ENCODE measurements around the gene SCGB1D4. TPM values are rescaled to one million over a fixed set of nuclear protein-coding genes. Genes with fewer than 3 reads are reported as not detected.
A peak's percentile ranks its signal among the peaks of the same experiment; 100 is the strongest.
"Not testable (repeated sequence)": the region's sequence is repeated elsewhere in the genome, so short reads cannot be mapped to it uniquely, and the experiment has no call there.

Gene SCGB1D4
- total RNA-seq, 1 experiment from 2014 or later, result not detected

DNA sequence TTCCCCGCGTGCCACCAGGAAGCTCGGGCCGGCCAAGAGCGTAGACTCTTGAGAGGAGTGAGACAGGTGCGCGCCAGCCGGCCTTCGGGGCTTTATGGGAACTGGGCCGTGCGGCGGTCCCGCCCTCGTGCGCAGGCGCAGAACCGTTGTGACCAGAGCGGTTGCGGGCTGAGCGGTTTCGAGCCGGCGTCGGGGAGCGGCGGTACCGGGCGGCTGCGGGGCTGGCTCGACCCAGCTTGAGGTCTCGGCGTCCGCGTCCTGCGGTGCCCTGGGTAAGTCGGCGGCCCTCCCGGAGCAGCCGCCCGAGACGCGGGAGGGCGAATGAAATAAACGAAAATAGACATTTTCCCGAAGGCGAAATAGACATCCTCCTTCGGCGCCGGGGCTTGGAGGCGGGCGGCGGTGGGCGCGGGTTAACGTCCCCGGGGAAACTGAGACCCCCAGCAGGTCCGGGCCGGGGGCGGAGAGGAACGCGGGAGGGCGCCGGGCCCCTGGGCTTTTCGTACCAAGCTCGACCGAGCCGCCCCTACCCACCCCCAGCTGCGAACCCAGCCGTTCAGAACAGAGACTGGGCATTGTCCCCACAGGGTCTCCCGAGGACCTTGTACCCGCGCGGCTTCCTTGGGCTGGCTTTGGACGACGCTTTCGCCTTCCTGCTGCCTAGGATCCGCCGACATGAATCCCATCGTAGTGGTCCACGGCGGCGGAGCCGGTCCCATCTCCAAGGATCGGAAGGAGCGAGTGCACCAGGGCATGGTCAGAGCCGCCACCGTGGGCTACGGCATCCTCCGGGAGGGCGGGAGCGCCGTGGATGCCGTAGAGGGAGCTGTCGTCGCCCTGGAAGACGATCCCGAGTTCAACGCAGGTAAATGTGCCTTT is 38.7 kb upstream of the SCGB1D4 start, which contains the start of gene ASRGL1:
Gene ASRGL1, plus strand, starts transcription at position 146 of the 879 bp plus-strand sequence. Its CDS starts 530 bp downstream, at position 676.
- Histone ChIP-seq H3K4me1 (replicated peaks; ENCODE audit: insufficient read depth) (no peaks in the 10 kb centered on the region), H3K4me3 (peak within 1 kb of the TSS; percentile 60), H3K9me3 (ENCODE audit: insufficient read depth, low read depth) (no peaks in the 10 kb centered on the region), H3K9me2 (ENCODE audit: insufficient read depth) (no peaks in the 10 kb centered on the region), H3K27ac (no peak within 1 kb of the TSS), H3F3A (ENCODE audit: insufficient read depth, low read depth) (no peaks in the 10 kb centered on the region), H3K36me3 (ENCODE audit: low read depth) (no peaks in the 10 kb centered on the region), H2AFZ (peak within 1 kb of the TSS; percentile 79), H3K79me2 (ENCODE audit: low read depth) (no peaks in the 10 kb centered on the region), H4K20me1 (ENCODE audit: insufficient read depth) (no peaks in the 10 kb centered on the region), H3K4me2 (peak within 1 kb of the TSS; percentile 84), H3K27me3 (ENCODE audit: insufficient read depth, low read depth) (peaks cover 59% of the 10 kb centered on the region)
- POLR2A ChIA-PET (ENCODE audit: unreplicated experiment), result no interaction called here
- CTCF ChIA-PET, result interaction anchor here (0.6 to 0.9 kb wide), 4 partner anchors 23 to 492 kb away, joined by 3 to 6 read pairs (median 3); no protein-coding TSS in a partner anchor
- peak; percentile 56 to 82 for DNase-seq
- BruUV-seq (replicated peaks), result no TSS peak
- TF ChIP-seq, protein P1, sequence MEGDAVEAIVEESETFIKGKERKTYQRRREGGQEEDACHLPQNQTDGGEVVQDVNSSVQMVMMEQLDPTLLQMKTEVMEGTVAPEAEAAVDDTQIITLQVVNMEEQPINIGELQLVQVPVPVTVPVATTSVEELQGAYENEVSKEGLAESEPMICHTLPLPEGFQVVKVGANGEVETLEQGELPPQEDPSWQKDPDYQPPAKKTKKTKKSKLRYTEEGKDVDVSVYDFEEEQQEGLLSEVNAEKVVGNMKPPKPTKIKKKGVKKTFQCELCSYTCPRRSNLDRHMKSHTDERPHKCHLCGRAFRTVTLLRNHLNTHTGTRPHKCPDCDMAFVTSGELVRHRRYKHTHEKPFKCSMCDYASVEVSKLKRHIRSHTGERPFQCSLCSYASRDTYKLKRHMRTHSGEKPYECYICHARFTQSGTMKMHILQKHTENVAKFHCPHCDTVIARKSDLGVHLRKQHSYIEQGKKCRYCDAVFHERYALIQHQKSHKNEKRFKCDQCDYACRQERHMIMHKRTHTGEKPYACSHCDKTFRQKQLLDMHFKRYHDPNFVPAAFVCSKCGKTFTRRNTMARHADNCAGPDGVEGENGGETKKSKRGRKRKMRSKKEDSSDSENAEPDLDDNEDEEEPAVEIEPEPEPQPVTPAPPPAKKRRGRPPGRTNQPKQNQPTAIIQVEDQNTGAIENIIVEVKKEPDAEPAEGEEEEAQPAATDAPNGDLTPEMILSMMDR (conservative IDR thresholded peaks at IDR 0.05), result no peak
- peak; percentile 88; the same call in 1 of the 2 replicates for TF ChIP-seq EZH2 (IDR thresholded peaks at IDR 0.05; ENCODE audit: low read depth)
- intact Hi-C loops (cut with micrococcal nuclease; ENCODE audit: unreplicated experiment), result no loop called here

DNA sequence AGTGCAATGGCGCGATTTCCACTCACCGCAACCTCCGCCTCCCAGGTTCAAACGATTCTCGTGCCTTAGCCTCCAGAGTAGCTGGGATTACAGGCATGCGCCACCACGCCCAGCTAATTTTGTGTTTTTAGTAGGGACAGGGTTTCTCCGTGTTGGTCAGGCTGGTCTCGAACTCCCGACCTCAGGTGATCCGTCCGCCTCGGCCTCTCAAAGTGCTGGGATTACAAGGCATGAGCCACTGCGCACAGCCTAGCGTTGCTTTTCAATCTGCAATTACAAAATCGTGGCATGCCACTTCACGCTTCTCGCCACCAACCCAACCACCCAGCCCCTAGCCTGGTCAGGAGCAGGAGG is 38.1 kb upstream of the SCGB1D4 start:
- Histone ChIP-seq H3K4me3 (peak overlapping the region; percentile 60), H2AFZ (peak overlapping the region; percentile 79), H3K27me3 (ENCODE audit: insufficient read depth, low read depth) (peaks cover 65% of the 10 kb centered on the region), H3K4me2 (peak overlapping the region; percentile 84)
- intact Hi-C loops (cut with micrococcal nuclease; ENCODE audit: unreplicated experiment); BruUV-seq (replicated peaks); H4K20me1 ChIP-seq (ENCODE audit: insufficient read depth); POLR2A ChIA-PET (ENCODE audit: unreplicated experiment); DNase-seq; H3K9me2 ChIP-seq (ENCODE audit: insufficient read depth); H3K9me3 ChIP-seq (ENCODE audit: insufficient read depth, low read depth); H3K36me3 ChIP-seq (ENCODE audit: low read depth); H3K79me2 ChIP-seq (ENCODE audit: low read depth); H3F3A ChIP-seq (ENCODE audit: insufficient read depth, low read depth); H3K4me1 ChIP-seq (replicated peaks; ENCODE audit: insufficient read depth); H3K27ac ChIP-seq: not testable (repeated sequence)
- CTCF ChIA-PET, result interaction anchor here (0.7 kb wide), 1 partner anchor 493 kb away, joined by 3 read pairs; no protein-coding TSS in a partner anchor

DNA sequence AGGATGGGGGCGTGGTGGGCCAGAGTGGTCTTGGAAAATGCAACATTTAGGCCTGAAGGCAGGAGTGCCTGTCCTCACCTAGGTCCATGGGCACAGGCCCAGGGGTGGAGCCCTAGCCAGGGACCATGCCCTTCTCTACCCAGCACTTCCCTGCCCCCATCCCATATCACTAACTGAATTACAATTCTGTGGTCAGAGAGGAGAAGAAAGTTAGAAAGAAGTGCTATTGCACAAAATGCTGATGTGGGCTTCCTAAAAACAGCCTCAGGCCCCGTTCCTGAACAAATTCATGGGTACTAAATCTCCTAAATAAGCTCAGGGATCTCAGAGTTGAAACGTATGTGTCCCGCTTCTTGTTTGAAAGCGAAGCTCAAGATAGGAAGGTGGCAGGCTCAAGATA is 34.9 kb upstream of the SCGB1D4 start:
- intact Hi-C loops (cut with micrococcal nuclease; ENCODE audit: unreplicated experiment), result no loop called here
- BruUV-seq (replicated peaks), result no TSS peak
- Histone ChIP-seq H3F3A (ENCODE audit: insufficient read depth, low read depth) (no peaks in the 10 kb centered on the region), H3K36me3 (ENCODE audit: low read depth) (no peaks in the 10 kb centered on the region), H3K79me2 (ENCODE audit: low read depth) (no peaks in the 10 kb centered on the region), H4K20me1 (ENCODE audit: insufficient read depth) (no peaks in the 10 kb centered on the region), H3K9me2 (ENCODE audit: insufficient read depth) (no peaks in the 10 kb centered on the region), H3K4me1 (replicated peaks; ENCODE audit: insufficient read depth) (no peaks in the 10 kb centered on the region), H3K4me3 (no peak overlapping the region), H3K27ac (no peak overlapping the region), H3K27me3 (ENCODE audit: insufficient read depth, low read depth) (peaks cover 94% of the 10 kb centered on the region), H2AFZ (no peak overlapping the region), H3K4me2 (no peak overlapping the region), H3K9me3 (ENCODE audit: insufficient read depth, low read depth) (no peaks in the 10 kb centered on the region)
- POLR2A ChIA-PET (ENCODE audit: unreplicated experiment), result interaction anchor here (0.6 kb wide), 1 partner anchor 373 kb away, joined by 6 read pairs; no protein-coding TSS in a partner anchor
- CTCF ChIA-PET, result interaction anchor here (0.5 kb wide), 1 partner anchor 231 kb away, joined by 4 read pairs; no protein-coding TSS in a partner anchor
- DNase-seq, result no peak
- no peak for TF ChIP-seq EZH2 (IDR thresholded peaks at IDR 0.05; ENCODE audit: low read depth)
- TF ChIP-seq, protein P1 (conservative IDR thresholded peaks at IDR 0.05), result no peak

DNA sequence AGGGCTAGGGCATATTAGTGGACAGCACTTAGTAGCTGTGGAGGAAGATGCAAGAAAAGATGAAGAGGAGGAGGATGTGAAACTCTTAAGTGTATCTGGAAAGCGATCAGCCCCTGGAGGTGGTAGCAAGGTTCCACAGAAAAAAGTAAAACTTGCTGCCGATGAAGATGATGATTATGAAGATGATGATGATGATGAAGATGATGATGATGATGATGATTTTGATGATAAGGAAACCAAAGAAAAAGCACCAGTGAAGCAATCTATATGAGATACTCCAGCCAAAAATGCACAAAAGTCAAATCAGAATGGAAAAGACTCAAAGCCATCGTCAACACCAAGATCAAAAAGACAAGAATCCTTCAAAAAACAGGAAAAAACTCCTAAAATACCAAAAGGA is 32.4 kb upstream of the SCGB1D4 start:
- H3K27me3 ChIP-seq (ENCODE audit: insufficient read depth, low read depth), result peaks cover 75% of the 10 kb centered on the region
- BruUV-seq (replicated peaks); CTCF ChIA-PET: not testable (repeated sequence)

DNA sequence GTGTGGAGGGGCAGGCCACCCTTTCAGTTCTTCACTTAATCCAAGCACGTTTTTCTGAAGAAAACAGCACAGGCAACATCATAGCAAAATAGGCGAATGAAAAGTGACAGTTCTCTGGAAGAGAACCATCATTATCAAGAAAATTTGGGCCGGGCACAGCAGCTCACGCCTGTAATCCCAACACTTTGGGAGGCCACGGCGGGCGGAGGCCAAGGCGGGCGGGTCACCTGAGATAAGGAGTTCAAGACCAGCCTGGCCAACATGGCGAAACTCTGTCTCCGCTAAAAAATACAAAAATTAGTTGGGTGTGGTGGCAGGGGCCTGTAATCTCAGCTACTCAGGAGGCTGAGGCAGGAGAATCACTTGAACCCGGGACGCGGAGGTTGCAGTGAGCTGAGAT is 28.7 kb upstream of the SCGB1D4 start:
- H4K20me1 ChIP-seq (ENCODE audit: insufficient read depth); BruUV-seq (replicated peaks); H3K27ac ChIP-seq; H2AFZ ChIP-seq; H3K9me2 ChIP-seq (ENCODE audit: insufficient read depth); H3K4me3 ChIP-seq; H3K9me3 ChIP-seq (ENCODE audit: insufficient read depth, low read depth); H3F3A ChIP-seq (ENCODE audit: insufficient read depth, low read depth); H3K79me2 ChIP-seq (ENCODE audit: low read depth); H3K4me2 ChIP-seq; POLR2A ChIA-PET (ENCODE audit: unreplicated experiment); DNase-seq; intact Hi-C loops (cut with micrococcal nuclease; ENCODE audit: unreplicated experiment); H3K36me3 ChIP-seq (ENCODE audit: low read depth); H3K4me1 ChIP-seq (replicated peaks; ENCODE audit: insufficient read depth): not testable (repeated sequence)
- H3K27me3 ChIP-seq (ENCODE audit: insufficient read depth, low read depth), result peaks cover 60% of the 10 kb centered on the region
- CTCF ChIA-PET, result interaction anchor here (0.6 kb wide), 1 partner anchor 13 kb away, joined by 6 read pairs; no protein-coding TSS in a partner anchor

More for the DNA sequence above, 32.4 kb upstream of the SCGB1D4 start:
- DNase-seq; H3K9me3 ChIP-seq (ENCODE audit: insufficient read depth, low read depth); H3K36me3 ChIP-seq (ENCODE audit: low read depth); H3K4me1 ChIP-seq (replicated peaks; ENCODE audit: insufficient read depth); H3K4me3 ChIP-seq; H3K27ac ChIP-seq; H3F3A ChIP-seq (ENCODE audit: insufficient read depth, low read depth); intact Hi-C loops (cut with micrococcal nuclease; ENCODE audit: unreplicated experiment); H3K79me2 ChIP-seq (ENCODE audit: low read depth); H2AFZ ChIP-seq; H3K9me2 ChIP-seq (ENCODE audit: insufficient read depth); H3K4me2 ChIP-seq; POLR2A ChIA-PET (ENCODE audit: unreplicated experiment); H4K20me1 ChIP-seq (ENCODE audit: insufficient read depth): not testable (repeated sequence)
